HepG2 (cell line): ENCODE data around the gene GPC6. TPM values are rescaled to one million over a fixed set of nuclear protein-coding genes. Genes with fewer than 3 reads are reported as not detected.

ENCODE experiments used
- ARID3A ChIP-seq: IDR thresholded peaks from 2 replicates; pipeline ENCODE4 v1.6.1; 2012; ENCODE audit warnings: low read depth, low read length, improper control_type of control experiment
- BRCA1 ChIP-seq: sonication (generic); formaldehyde crosslinking; IDR thresholded peaks from 2 replicates; pipeline ENCODE4 v1.4.0; 2020; ENCODE audit warnings: missing genetic modification reagents
- PHF8 ChIP-seq: sonication (generic); formaldehyde crosslinking; IDR thresholded peaks from 2 replicates; pipeline ENCODE4 v1.5.0; 2020; ENCODE audit warnings: missing genetic modification reagents
- THAP11 ChIP-seq: IDR thresholded peaks from 2 replicates; pipeline ENCODE4 v1.6.1; 2016; ENCODE audit warnings: missing biosample characterization, missing genetic modification reagents
- ZBTB10 ChIP-seq: sonication (generic); formaldehyde crosslinking; IDR thresholded peaks from 2 replicates; pipeline ENCODE4 v1.4.0; 2020; ENCODE audit warnings: missing genetic modification reagents, borderline replicate concordance
- ZBTB38 ChIP-seq: sonication (generic); formaldehyde crosslinking; IDR thresholded peaks from 2 replicates; pipeline ENCODE4 v1.5.1; 2020; ENCODE audit warnings: mild to moderate bottlenecking, missing genetic modification reagents
- ZFP1 ChIP-seq: IDR thresholded peaks from 2 replicates; pipeline ENCODE4 v1.6.1; 2016
- ZFP41 ChIP-seq: sonication (generic); formaldehyde crosslinking; IDR thresholded peaks from 2 replicates; pipeline ENCODE4 v1.4.0; 2020; ENCODE audit warnings: mild to moderate bottlenecking, missing genetic modification reagents, borderline replicate concordance
- ZFP82 ChIP-seq: sonication (generic); formaldehyde crosslinking; IDR thresholded peaks from 2 replicates; pipeline ENCODE4 v1.5.1; 2020; ENCODE audit warnings: mild to moderate bottlenecking, missing genetic modification reagents, borderline replicate concordance
- ZNF484 ChIP-seq: sonication (generic); formaldehyde crosslinking; IDR thresholded peaks from 2 replicates; pipeline ENCODE4 v1.5.1; 2020; ENCODE audit warnings: mild to moderate bottlenecking, low read depth, missing genetic modification reagents, borderline replicate concordance
- ZNF670 ChIP-seq: sonication (generic); formaldehyde crosslinking; IDR thresholded peaks from 2 replicates; pipeline ENCODE4 v1.8.0; 2022; ENCODE audit warnings: mild to moderate bottlenecking, missing genetic modification reagents, borderline replicate concordance
- polyA plus RNA-seq, 8 experiments: library from polyadenylated mRNA; depleted of rRNA in 3 of 8; stranded (reverse) in 7 of 8; unstranded in 1 of 8; fragments of >200 nt; fragmentation: Illumina TruSeq in 4 of 8; extraction: Trizol in 4 of 8; gene quantifications; 2 replicates each; pipeline versions ENCODE4 v1.2.1 to v1.2.3, GENCODE V29; 2011 to 2016; ENCODE audit warnings: low read depth in 4 of 8, missing spikeins in 1 of 8, mixed read lengths in 1 of 8; ENCODE audit not compliant: insufficient read depth in 1 of 8
- total RNA-seq, 5 experiments: library from RNA; depleted of rRNA; stranded (reverse); fragments of >200 nt; fragmentation: Illumina TruSeq; extraction: Trizol; gene quantifications; 2 replicates each; pipeline ENCODE4 v1.2.3, GENCODE V29; 2016; ENCODE audit warnings: low read depth in 1 of 5
- TF ChIP-seq, protein P1 (sequence below): sonication (generic); formaldehyde crosslinking; IDR thresholded peaks from 2 replicates; pipeline ENCODE4 v1.5.0; 2020; ENCODE audit warnings: missing genetic modification reagents

The GPC6 gene
- total and polyA plus RNA-seq, 2 of the 13 experiments (the other 11 are each of a cell fraction or from before 2014, with no cell fraction given), result 24.5 to 33.9 TPM

DNA sequence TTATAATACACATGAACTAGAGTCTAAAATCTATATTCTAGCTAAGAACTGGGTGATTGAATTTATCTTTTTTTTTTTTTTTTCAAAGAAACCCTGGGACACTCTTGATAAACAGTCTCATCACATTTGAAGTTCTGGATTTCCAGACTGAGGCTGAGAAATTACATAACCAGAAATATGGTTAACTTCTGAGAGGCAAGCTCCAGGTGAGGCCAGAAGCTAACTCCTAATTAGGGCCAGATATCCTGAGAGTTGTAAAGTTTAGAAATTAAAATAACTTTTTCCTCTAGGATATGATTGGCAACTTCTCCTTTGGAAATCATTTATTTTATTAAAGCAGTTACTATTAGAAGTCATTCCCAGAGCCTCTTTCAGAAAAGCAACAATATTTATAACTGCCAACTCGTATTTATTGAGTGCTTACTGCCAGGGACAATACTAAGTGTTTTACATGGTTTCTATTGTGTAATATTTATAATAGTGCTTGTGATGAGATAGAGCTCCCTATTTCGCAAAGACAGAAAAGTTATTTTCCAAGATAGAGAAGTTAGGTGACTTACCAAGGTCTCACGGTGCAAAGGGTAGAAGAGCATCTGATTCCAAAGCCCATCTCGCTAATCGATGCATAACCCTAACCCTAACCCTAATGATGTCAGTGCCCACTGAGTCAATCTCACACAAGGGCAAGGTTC lies 1065.2 kb downstream of the GPC6 start (continued):
- TF ChIP-seq ZBTB10 (CRISPR knock-in tag) (no peak), ZFP82 (CRISPR knock-in tag) (no peak), ZFP41 (CRISPR knock-in tag) (no peak), ZFP1 (CRISPR knock-in tag) (peak; percentile 77; the same call in 1 of the 2 replicates), ZNF670 (CRISPR knock-in tag) (no peak), THAP11 (peak; percentile 77), ZNF484 (no peak), BRCA1 (CRISPR knock-in tag) (no peak), PHF8 (CRISPR knock-in tag) (no peak), ZBTB38 (no peak), ARID3A (peak; percentile 95)
- TF ChIP-seq, protein P1, sequence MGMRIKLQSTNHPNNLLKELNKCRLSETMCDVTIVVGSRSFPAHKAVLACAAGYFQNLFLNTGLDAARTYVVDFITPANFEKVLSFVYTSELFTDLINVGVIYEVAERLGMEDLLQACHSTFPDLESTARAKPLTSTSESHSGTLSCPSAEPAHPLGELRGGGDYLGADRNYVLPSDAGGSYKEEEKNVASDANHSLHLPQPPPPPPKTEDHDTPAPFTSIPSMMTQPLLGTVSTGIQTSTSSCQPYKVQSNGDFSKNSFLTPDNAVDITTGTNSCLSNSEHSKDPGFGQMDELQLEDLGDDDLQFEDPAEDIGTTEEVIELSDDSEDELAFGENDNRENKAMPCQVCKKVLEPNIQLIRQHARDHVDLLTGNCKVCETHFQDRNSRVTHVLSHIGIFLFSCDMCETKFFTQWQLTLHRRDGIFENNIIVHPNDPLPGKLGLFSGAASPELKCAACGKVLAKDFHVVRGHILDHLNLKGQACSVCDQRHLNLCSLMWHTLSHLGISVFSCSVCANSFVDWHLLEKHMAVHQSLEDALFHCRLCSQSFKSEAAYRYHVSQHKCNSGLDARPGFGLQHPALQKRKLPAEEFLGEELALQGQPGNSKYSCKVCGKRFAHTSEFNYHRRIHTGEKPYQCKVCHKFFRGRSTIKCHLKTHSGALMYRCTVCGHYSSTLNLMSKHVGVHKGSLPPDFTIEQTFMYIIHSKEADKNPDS (CRISPR knock-in tag), result peak; percentile 75; the same call in 1 of the 2 replicates
